ENCODE results near the gene ZBTB8B. TPM values are rescaled to one million over a fixed set of nuclear protein-coding genes. Genes with fewer than 3 reads are reported as not detected.

Gene ZBTB8B
- total RNA-seq, result under 0.01 TPM in 2 replicates

DNA sequence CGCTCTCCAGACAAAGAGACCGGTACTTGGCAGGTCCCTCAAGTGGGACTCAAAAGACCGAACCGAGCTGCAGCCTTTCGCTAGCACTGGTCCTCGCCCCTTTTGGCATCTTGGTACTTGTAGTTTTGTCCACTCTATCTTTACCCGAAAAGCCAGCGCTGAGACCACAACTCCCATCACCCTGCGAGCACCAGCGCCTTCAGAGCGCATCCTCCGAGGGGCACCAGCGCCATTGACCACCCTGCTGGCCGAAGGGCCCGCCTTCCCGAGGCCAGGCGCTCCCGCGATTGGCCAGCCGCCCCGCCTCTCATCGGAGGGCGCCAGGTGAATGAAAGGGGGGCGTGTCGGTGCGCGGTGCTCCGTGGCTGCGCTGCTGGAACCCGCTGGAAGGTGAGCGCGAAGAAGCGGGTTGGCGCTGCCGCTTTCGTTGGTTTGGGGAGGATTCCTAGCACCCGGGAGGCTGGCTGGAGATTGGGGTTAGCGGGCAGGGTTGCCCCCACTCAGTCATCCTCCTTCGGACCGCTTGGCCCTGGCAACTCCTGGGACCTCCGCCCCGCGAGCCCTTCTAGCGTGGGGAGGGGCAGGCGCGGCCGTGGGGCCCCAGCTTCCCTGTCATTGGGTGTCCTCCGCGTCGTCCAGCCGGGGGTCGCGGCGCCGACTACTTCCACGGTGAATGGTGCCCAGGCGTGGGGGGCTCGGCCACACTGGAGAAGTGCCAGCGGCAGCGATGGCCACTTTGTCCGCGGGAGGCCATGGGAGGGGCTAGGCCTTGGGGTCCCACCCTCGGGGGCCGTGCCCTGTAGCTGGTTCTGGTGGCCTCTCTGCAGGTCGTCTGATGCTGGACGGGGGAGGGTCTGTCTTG lies at the start of gene ZBTB8B:
Gene ZBTB8B, plus strand, starts transcription at position 357 of the 862 bp plus-strand sequence. CDS start 5,553 bp downstream, outside the sequence.

Other genes starting within 250 kb of the ZBTB8B start
- 12.1 and 14.4 TPM in 2 replicates for gene TMEM234, start 242.7 kb upstream of the ZBTB8B start, total RNA-seq
- 335 and 518 TPM in 2 replicates for gene EIF3I, start 242.7 kb upstream of the ZBTB8B start, total RNA-seq
- 0.38 and 2.0 TPM in 2 replicates for gene FAM167B, start 217.8 kb upstream of the ZBTB8B start, total RNA-seq
- not detected in 2 replicates for gene LCK, start 213.8 kb upstream of the ZBTB8B start, total RNA-seq
- gene HDAC1, start 173.0 kb upstream of the ZBTB8B start, total RNA-seq, result 53.0 and 92.6 TPM in 2 replicates
- gene MARCKSL1, start 128.8 kb upstream of the ZBTB8B start, total RNA-seq, result 11.8 and 23.0 TPM in 2 replicates
- 0.58 and 1.1 TPM in 2 replicates for gene FAM229A, start 102.6 kb upstream of the ZBTB8B start, total RNA-seq
- 0.56 TPM in 1 of 2 replicates, not detected in the other for gene TSSK3, start 102.5 kb upstream of the ZBTB8B start, total RNA-seq
- gene BSDC1, start 70.6 kb upstream of the ZBTB8B start, total RNA-seq, result 46.6 and 83.4 TPM in 2 replicates
- gene ZBTB8A, start 74.4 kb downstream of the ZBTB8B start, total RNA-seq, result 4.6 and 7.0 TPM in 2 replicates
- 35.2 and 43.7 TPM in 2 replicates for gene ZBTB8OS, start 185.5 kb downstream of the ZBTB8B start, total RNA-seq
- 75.0 and 108 TPM in 2 replicates for gene RBBP4, start 186.1 kb downstream of the ZBTB8B start, total RNA-seq
- gene SYNC, start 237.7 kb downstream of the ZBTB8B start, total RNA-seq, result 20.5 and 54.7 TPM in 2 replicates